Endodermal cell (in vitro differentiated cells): Measurements from ENCODE around the gene CTBP1. TPM values are rescaled to one million over a fixed set of nuclear protein-coding genes. Genes with fewer than 3 reads are reported as not detected.

Experiments used
- DNase-seq: peaks from one replicate; pipeline ENCODE4 v3.0.0-alpha.2; 2017
- H3K27ac ChIP-seq: 2 replicates; pipeline ENCODE4 v1.5.1; 2013; ENCODE audit warnings: mild to moderate bottlenecking, low read depth, low read length, moderate library complexity
- H3K27me3 ChIP-seq: 2 replicates; pipeline ENCODE4 v1.6.1; 2013; ENCODE audit warnings: mild to moderate bottlenecking, low read length, moderate library complexity; ENCODE audit not compliant: insufficient read depth, control insufficient read depth, poor library complexity, severe bottlenecking
- H3K36me3 ChIP-seq: 2 replicates; pipeline ENCODE4 v1.7.0; 2013; ENCODE audit warnings: mild to moderate bottlenecking, low read length, moderate library complexity; ENCODE audit not compliant: control insufficient read depth, insufficient read depth
- H3K4me1 ChIP-seq: one replicate; pipeline ENCODE4 v1.7.0; 2013; ENCODE audit warnings: low read length; ENCODE audit not compliant: control insufficient read depth, insufficient read depth
- H3K4me3 ChIP-seq: 2 replicates; pipeline ENCODE4 v1.5.1; 2013; ENCODE audit warnings: mild to moderate bottlenecking, low read length, moderate library complexity
- H3K9ac ChIP-seq: 2 replicates; pipeline ENCODE4 v1.6.1; 2013; ENCODE audit warnings: mild to moderate bottlenecking, low read length, moderate library complexity; ENCODE audit not compliant: poor library complexity, severe bottlenecking; ENCODE audit errors: extremely low read depth
- H3K9me3 ChIP-seq: 2 replicates; pipeline ENCODE4 v1.6.1; 2013; ENCODE audit warnings: mild to moderate bottlenecking, low read length, moderate library complexity; ENCODE audit not compliant: control insufficient read depth
- H3K27ac Mint-ChIP-seq: 2 replicates; pipeline ENCODE4 v1.8.0; 2020; ENCODE audit warnings: mixed read lengths
- H3K27me3 Mint-ChIP-seq: 2 replicates; pipeline ENCODE4 v1.8.0; 2021; ENCODE audit warnings: mild to moderate bottlenecking, mixed read lengths; ENCODE audit not compliant: insufficient read depth
- H3K36me3 Mint-ChIP-seq: 2 replicates; pipeline ENCODE4 v1.8.0; 2020; ENCODE audit warnings: low read depth, mixed read lengths
- H3K4me1 Mint-ChIP-seq: 2 replicates; pipeline ENCODE4 v1.8.0; 2020; ENCODE audit warnings: mixed read lengths
- H3K4me3 Mint-ChIP-seq: 2 replicates; pipeline ENCODE4 v1.8.0; 2020; ENCODE audit warnings: mild to moderate bottlenecking, moderate library complexity, mixed read lengths
- H3K9me3 Mint-ChIP-seq: 2 replicates; pipeline ENCODE4 v1.8.0; 2020; ENCODE audit warnings: mild to moderate bottlenecking, mixed read lengths
- WGBS, 2 experiments: methylation state at CpG; one replicate each; pipeline versions ENCODE4 v1.1.5 to v1.1.7; 2013; ENCODE audit warnings: missing lambda C conversion rate in 2 of 2, mixed read lengths in 1 of 2; ENCODE audit not compliant: insufficient coverage in 1 of 2, insufficient read length in 1 of 2; 5-methylcytosine and 5-hydroxymethylcytosine counted together
- total RNA-seq, 2 donors: library from RNA; stranded (reverse); fragmentation: NEBNext Ultra II Directional in 1 of 2; extraction: Animal tissue kit (Norgen Biotek cat#: 25700) in 1 of 2; gene quantifications; 2 replicates in 1 of 2; 3 replicates in 1 of 2; pipeline ENCODE4 v1.2.1, GENCODE V29; 2021
- TF ChIP-seq, protein P1 (sequence below): fragments of 200-600 bp; sonication (generic); conservative IDR thresholded peaks from 2 replicates; pipeline ENCODE4 v1.5.0; 2021; ENCODE audit warnings: antibody characterized with exemption, mild to moderate bottlenecking

CTBP1 gene
- total RNA-seq, 2 donors from 2014 or later, result 181 to 189 TPM

DNA sequence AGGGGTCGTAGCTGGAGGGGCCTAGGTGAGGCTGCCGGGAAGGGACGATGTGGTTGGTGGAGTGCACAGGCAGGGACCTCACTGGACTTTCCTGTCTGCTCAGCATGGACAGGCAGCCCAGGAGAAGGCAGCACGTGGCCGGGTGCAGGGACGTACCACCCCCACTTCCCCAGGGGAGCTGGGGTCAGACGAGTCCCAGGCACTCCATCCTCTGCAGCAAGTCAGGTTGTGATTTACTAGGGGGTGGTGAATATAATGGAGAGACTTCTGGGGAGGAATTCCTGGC is 1.5 kb upstream of the CTBP1 start:
- peak overlapping the region; percentile 64 for H3K4me3 Mint-ChIP-seq
- TF ChIP-seq, protein P1, sequence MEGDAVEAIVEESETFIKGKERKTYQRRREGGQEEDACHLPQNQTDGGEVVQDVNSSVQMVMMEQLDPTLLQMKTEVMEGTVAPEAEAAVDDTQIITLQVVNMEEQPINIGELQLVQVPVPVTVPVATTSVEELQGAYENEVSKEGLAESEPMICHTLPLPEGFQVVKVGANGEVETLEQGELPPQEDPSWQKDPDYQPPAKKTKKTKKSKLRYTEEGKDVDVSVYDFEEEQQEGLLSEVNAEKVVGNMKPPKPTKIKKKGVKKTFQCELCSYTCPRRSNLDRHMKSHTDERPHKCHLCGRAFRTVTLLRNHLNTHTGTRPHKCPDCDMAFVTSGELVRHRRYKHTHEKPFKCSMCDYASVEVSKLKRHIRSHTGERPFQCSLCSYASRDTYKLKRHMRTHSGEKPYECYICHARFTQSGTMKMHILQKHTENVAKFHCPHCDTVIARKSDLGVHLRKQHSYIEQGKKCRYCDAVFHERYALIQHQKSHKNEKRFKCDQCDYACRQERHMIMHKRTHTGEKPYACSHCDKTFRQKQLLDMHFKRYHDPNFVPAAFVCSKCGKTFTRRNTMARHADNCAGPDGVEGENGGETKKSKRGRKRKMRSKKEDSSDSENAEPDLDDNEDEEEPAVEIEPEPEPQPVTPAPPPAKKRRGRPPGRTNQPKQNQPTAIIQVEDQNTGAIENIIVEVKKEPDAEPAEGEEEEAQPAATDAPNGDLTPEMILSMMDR, result no peak
- H3K27ac ChIP-seq, result no peak overlapping the region
- H3K4me1 ChIP-seq, result peaks cover 4% of the 10 kb centered on the region
- no peak overlapping the region for H3K9ac ChIP-seq
- 97 to 100% methylated on average over 3 to 7 of the region's 7 CpGs for WGBS, 2 experiments
- no peak overlapping the region for H3K27ac Mint-ChIP-seq
- H3K4me1 Mint-ChIP-seq, result peaks cover 9% of the 10 kb centered on the region
- H3K9me3 Mint-ChIP-seq, result peaks cover 56% of the 10 kb centered on the region
- H3K27me3 Mint-ChIP-seq, result peaks cover 12% of the 10 kb centered on the region
- H3K27me3 ChIP-seq, result no peaks in the 10 kb centered on the region
- peak overlapping the region; percentile 80 for H3K4me3 ChIP-seq
- DNase-seq, result no peak
- peaks cover 24% of the 10 kb centered on the region for H3K36me3 ChIP-seq
- peaks cover 37% of the 10 kb centered on the region for H3K36me3 Mint-ChIP-seq
- H3K9me3 ChIP-seq, result peaks cover 51% of the 10 kb centered on the region

DNA sequence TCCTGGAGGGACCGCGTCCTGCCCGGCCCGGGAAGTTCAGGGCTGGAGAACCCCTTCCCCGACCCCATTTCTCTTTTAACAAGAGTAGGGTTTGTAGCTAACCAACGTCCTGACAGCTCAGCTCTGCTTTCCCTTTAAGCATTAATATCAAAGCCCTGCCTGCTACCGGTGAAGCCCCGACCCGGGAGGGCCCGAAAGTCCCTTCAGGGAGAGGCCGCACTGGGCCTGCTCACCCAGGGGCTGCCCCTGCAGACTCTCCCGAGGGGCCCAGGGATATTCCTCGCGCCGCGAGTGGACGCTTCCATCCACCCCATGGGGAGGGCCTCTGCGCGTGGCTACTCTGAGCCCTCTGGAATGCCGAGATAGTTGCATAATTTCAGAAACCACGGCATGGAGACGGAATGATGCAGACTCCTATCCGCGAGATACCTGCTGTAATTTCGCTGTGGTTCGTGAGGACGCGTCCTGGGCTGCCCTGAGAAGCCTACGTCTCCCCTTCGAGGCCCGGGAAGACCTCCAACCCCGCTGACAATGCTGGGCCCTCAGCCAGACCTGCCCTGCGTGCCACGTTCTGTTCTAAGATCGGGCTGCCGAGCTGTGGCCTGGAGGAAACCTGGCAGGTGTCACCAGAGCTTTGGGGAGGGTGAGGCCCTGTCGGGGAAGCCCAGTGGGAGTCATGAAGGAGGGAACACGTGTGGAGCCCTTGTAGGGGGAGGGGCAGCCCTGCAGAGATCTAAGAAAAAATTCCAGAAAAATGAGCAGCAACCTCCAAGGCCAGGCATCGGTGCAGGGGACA is 999 bp upstream of the CTBP1 start:
- peaks cover 4% of the 10 kb centered on the region for H3K4me1 ChIP-seq
- no peaks in the 10 kb centered on the region for H3K27me3 ChIP-seq
- H3K4me3 Mint-ChIP-seq, result peak overlapping the region; percentile 64
- TF ChIP-seq, protein P1, result no peak
- H3K9me3 Mint-ChIP-seq, result peaks cover 51% of the 10 kb centered on the region
- peak overlapping the region; percentile 80 for H3K4me3 ChIP-seq
- H3K27me3 Mint-ChIP-seq, result peaks cover 12% of the 10 kb centered on the region
- H3K9me3 ChIP-seq, result peaks cover 47% of the 10 kb centered on the region
- DNase-seq, result peak; percentile 76
- H3K27ac ChIP-seq, result peak overlapping the region; percentile 78
- peaks cover 37% of the 10 kb centered on the region for H3K36me3 Mint-ChIP-seq
- 60 to 65% methylated on average over 32 to 39 of the region's 39 CpGs for WGBS, 2 experiments
- H3K4me1 Mint-ChIP-seq, result peaks cover 10% of the 10 kb centered on the region
- H3K9ac ChIP-seq, result peak overlapping the region; percentile 62
- H3K36me3 ChIP-seq, result peaks cover 24% of the 10 kb centered on the region
- H3K27ac Mint-ChIP-seq, result peak overlapping the region; percentile 39

DNA sequence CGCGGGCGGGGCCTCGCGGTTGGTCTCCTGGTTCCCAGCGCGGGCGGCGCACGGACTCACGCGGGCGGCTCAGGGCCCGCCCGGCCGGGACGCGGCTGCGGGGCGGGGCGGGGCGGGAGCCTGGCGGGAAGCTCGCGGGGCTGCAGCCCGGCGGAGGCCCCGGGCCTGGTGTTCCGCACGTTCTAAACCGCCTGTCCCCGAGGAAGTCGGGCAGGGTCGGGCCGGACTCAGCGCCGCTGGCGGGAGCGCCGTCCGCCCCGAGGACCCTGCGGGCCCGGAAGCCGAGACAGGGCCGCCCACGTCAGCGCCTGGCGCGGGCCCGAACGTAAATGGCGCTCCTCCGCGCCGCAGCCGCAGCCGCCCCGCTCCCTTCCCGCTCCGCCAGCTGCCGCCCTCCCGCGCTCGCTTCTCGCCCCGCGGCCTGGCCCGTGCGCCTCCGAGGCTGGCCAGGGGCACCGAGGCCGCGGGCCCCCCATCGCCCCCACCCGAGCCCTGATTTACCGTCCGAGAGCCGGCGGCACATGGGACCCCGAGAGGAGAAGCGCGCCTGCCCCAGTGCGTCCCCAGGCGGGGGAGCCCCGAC is 309 bp upstream of the CTBP1 start:
- Histone ChIP-seq H3K36me3 (peaks cover 24% of the 10 kb centered on the region), H3K4me3 (peak overlapping the region; percentile 80), H3K27ac (peak overlapping the region; percentile 78), H3K9me3 (peaks cover 40% of the 10 kb centered on the region), H3K27me3 (no peaks in the 10 kb centered on the region), H3K9ac (peak overlapping the region; percentile 62), H3K4me1 (peaks cover 4% of the 10 kb centered on the region)
- WGBS, 2 experiments, result 0 to 1% methylated on average over 22 to 86 of the region's 86 CpGs
- peak overlapping the region; percentile 39 for H3K27ac Mint-ChIP-seq
- H3K4me1 Mint-ChIP-seq, result peaks cover 10% of the 10 kb centered on the region
- peak; percentile 89 for DNase-seq
- TF ChIP-seq, protein P1, result no peak
- H3K36me3 Mint-ChIP-seq, result peaks cover 37% of the 10 kb centered on the region
- peaks cover 44% of the 10 kb centered on the region for H3K9me3 Mint-ChIP-seq
- H3K27me3 Mint-ChIP-seq, result peaks cover 11% of the 10 kb centered on the region
- peak overlapping the region; percentile 64 for H3K4me3 Mint-ChIP-seq
